ENCODE measurements around the gene FGFR3.

DNA sequence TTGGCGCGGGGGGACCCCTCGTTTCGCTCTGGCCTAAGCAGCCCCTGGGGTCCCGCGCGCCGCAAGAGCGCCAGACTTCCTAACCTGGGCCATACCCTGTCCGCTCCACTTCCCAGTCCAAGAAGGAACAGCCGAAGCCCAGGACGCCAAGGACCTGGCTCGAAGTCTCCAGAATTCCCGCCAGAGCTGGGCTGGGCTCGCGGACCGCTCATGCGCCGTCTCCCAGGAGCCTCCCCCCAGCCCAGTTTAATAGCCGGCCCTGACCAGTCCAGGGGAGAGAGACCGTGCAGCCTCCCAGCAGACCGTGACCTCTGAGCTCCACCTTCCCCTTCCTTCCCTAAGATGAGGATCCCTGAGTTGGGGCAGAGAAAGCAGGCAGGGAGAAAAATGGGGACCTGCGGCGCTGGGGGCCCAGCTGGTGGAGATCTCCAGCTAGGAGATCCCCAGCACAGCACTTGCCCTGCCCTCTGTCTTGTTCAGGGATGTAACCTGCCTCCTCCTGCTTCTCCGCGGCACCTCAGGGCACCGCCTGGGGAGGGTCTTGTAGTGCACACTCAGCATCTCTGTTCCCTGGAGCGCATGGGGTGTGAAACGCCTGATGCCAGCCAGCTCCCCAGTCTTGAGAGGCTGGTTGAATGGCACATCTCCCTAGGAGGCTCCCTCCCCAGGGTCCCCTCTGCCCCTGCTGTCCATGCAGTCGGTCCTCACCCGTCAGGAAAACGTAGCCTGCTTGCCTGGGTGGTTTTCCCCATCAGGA lies 64.0 kb downstream of the FGFR3 start:
- no peak for TF ChIP-seq SMC3 (IDR thresholded peaks at IDR 0.05; ENCODE audit: low read depth, low read length)
- no peak for TF ChIP-seq RAD21 (IDR thresholded peaks at IDR 0.05; ENCODE audit: low read length)
- TF ChIP-seq, protein P1, sequence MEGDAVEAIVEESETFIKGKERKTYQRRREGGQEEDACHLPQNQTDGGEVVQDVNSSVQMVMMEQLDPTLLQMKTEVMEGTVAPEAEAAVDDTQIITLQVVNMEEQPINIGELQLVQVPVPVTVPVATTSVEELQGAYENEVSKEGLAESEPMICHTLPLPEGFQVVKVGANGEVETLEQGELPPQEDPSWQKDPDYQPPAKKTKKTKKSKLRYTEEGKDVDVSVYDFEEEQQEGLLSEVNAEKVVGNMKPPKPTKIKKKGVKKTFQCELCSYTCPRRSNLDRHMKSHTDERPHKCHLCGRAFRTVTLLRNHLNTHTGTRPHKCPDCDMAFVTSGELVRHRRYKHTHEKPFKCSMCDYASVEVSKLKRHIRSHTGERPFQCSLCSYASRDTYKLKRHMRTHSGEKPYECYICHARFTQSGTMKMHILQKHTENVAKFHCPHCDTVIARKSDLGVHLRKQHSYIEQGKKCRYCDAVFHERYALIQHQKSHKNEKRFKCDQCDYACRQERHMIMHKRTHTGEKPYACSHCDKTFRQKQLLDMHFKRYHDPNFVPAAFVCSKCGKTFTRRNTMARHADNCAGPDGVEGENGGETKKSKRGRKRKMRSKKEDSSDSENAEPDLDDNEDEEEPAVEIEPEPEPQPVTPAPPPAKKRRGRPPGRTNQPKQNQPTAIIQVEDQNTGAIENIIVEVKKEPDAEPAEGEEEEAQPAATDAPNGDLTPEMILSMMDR (conservative IDR thresholded peaks at IDR 0.05; ENCODE audit: low read depth, low read length): no peak
- TF ChIP-seq MAZ (IDR thresholded peaks at IDR 0.05; ENCODE audit: borderline replicate concordance, low read depth, low read length): no peak
- no peak for TF ChIP-seq POLR2A (IDR thresholded peaks at IDR 0.05; ENCODE audit: low read depth, low read length)
- no peak for TF ChIP-seq CHD1 (IDR thresholded peaks at IDR 0.05; ENCODE audit: low read depth, low read length)
- no peak for TF ChIP-seq CEBPB (IDR thresholded peaks at IDR 0.05; ENCODE audit: low read depth, low read length)
- no peak for TF ChIP-seq MXI1 (IDR thresholded peaks at IDR 0.05; ENCODE audit: borderline replicate concordance, low read depth, low read length)
